Measurements from ENCODE around the gene FBXL22. TPM values are rescaled to one million over a fixed set of nuclear protein-coding genes. Genes with fewer than 3 reads are reported as not detected.

FBXL22 gene
- polyA plus RNA-seq, 1 experiment, result 3.8 TPM

DNA sequence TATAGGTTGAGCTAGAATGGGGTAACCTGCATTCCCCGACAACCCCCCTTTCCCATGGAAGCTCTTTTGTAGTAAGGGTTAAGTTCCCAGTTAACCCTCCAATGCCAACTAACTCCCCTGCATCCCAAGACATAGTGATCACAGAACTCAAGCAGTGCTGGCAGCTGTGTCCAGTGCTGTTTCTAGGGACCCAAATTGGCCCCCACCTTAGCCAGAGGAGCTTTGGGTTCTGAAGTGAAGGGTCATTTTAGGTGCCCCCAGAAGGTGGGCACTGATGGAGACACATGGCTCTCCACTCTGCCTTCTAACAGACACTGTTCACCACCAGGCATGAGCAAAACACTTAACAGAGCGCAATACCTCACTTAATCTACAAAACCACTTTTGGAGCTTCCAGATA is 7.1 kb downstream of the FBXL22 start:
- TF ChIP-seq, protein P1, sequence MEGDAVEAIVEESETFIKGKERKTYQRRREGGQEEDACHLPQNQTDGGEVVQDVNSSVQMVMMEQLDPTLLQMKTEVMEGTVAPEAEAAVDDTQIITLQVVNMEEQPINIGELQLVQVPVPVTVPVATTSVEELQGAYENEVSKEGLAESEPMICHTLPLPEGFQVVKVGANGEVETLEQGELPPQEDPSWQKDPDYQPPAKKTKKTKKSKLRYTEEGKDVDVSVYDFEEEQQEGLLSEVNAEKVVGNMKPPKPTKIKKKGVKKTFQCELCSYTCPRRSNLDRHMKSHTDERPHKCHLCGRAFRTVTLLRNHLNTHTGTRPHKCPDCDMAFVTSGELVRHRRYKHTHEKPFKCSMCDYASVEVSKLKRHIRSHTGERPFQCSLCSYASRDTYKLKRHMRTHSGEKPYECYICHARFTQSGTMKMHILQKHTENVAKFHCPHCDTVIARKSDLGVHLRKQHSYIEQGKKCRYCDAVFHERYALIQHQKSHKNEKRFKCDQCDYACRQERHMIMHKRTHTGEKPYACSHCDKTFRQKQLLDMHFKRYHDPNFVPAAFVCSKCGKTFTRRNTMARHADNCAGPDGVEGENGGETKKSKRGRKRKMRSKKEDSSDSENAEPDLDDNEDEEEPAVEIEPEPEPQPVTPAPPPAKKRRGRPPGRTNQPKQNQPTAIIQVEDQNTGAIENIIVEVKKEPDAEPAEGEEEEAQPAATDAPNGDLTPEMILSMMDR (IDR thresholded peaks at IDR 0.05; ENCODE audit: insufficient read depth, low read depth, low read length), result no peak
- H3K36me3 ChIP-seq (ENCODE audit: control insufficient read depth, insufficient read depth, low read length), result peaks cover 12% of the 10 kb centered on the region
- no peaks in the 10 kb centered on the region for H3K27me3 ChIP-seq (ENCODE audit: control insufficient read depth, insufficient read depth, low read length)
- DNase-seq (ENCODE audit: low read depth), result no peak
- ChIA-PET CTCF (interaction anchor here (0.6 to 1.3 kb wide), 5 partner anchors 22 to 464 kb away, joined by 3 to 4 read pairs (median 3); no protein-coding TSS in a partner anchor), POLR2A (no interaction called here)
- H3K4me3 ChIP-seq (ENCODE audit: low read depth, low read length), result no peak overlapping the region

DNA sequence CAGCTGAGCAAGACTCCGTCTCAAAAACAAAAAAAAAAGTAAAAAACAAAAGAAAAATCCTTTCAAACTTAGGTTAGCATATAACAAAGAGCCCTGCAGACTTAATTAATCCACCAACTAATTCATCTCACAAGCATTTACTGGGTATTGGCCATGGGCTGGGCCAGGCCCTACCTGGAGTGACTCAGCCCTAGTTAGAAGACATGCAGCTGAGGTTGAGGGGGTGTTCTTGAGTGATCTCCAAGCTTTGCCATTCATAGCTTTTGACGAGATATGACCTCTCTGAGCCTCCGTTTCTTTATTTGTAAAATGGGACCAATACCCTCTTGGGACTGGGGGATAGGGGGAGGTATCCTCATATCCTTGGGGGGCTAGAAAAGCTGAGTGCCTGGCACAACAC is 7.8 kb downstream of the FBXL22 start:
- Histone ChIP-seq H3K27me3 (ENCODE audit: control insufficient read depth, insufficient read depth, low read length) (no peaks in the 10 kb centered on the region), H3K36me3 (ENCODE audit: control insufficient read depth, insufficient read depth, low read length) (peaks cover 14% of the 10 kb centered on the region), H3K4me3 (ENCODE audit: low read depth, low read length) (no peak overlapping the region)
- DNase-seq (ENCODE audit: low read depth), result no peak
- CTCF ChIA-PET, result interaction anchor here (0.6 to 1.6 kb wide), 5 partner anchors 8 to 458 kb away, joined by 3 read pairs; partner anchors contain the start of gene FBXL22
- TF ChIP-seq, protein P1 (IDR thresholded peaks at IDR 0.05; ENCODE audit: insufficient read depth, low read depth, low read length), result no peak
- POLR2A ChIA-PET, result no interaction called here

DNA sequence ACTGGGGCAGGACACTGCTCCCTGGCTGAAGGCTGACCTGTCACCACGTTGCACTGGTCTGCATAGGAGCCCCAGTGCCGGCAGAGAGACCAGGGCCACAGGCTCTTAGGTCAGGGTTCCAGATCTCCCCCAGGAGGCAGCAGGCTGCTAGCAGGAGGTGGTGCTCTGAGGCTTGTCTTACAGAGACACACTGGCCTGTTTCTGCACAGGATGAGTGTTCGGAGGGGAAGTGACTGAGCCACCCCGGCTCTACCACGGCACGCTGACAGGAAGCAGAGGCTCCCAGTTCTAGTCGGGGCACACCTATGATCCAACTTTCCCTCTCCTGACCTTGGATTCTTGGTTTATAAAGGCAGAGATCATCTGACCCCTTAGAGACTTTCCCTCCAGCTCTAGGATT is 8.6 kb downstream of the FBXL22 start:
- Histone ChIP-seq H3K27me3 (ENCODE audit: control insufficient read depth, insufficient read depth, low read length) (no peaks in the 10 kb centered on the region), H3K36me3 (ENCODE audit: control insufficient read depth, insufficient read depth, low read length) (peaks cover 14% of the 10 kb centered on the region), H3K4me3 (ENCODE audit: low read depth, low read length) (no peak overlapping the region)
- TF ChIP-seq, protein P1 (IDR thresholded peaks at IDR 0.05; ENCODE audit: insufficient read depth, low read depth, low read length), result no peak
- POLR2A ChIA-PET, result no interaction called here
- CTCF ChIA-PET, result interaction anchor here (1.6 kb wide), 1 partner anchor 9 kb away, joined by 3 read pairs; the partner anchor contains the start of gene FBXL22
- DNase-seq (ENCODE audit: low read depth), result no peak

DNA sequence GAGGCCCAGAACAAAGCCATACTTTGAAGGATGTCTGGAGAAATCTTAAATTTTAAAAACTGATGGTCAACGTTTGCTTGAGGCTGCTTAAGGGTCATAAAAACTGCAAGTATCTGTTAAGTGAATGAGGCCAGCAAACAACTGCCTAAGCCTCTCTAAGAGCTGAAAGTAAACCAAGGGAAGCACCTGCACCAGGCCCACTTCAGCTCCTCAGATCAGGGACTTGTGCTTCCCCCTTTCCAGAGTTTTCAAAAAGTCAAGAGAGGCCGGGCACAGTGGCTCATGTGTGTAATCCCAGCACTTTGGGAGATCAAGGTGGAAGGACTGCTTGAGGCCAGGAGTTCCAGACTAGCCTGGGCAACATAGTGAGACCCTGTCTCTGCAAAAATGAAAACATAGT is 9.1 kb downstream of the FBXL22 start:
- Histone ChIP-seq H3K36me3 (ENCODE audit: control insufficient read depth, insufficient read depth, low read length) (peaks cover 16% of the 10 kb centered on the region), H3K4me3 (ENCODE audit: low read depth, low read length) (no peak overlapping the region), H3K27me3 (ENCODE audit: control insufficient read depth, insufficient read depth, low read length) (no peaks in the 10 kb centered on the region)
- TF ChIP-seq, protein P1 (IDR thresholded peaks at IDR 0.05; ENCODE audit: insufficient read depth, low read depth, low read length), result no peak
- CTCF ChIA-PET, result interaction anchor here (1.6 kb wide), 1 partner anchor 10 kb away, joined by 3 read pairs; the partner anchor contains the start of gene FBXL22
- POLR2A ChIA-PET, result no interaction called here
- no peak for DNase-seq (ENCODE audit: low read depth)

DNA sequence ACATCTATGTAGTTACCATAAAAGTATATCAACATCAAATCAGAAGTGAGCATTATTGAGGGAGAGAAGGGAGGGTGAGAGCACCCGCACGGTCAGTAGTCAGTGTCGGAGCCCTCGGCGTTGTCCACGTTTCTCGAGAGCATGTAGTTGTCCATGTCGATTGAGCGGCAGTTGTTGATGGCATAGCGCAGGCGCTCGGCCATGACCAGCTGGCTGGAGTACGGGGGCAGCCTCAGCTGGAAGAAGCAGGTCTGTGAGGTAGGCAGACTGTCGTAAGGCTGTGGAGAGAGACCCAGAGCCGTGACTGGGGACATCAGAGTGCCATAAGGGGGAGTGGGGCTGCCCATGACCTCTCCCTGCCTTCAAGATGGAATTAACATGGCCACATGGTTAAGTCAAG is 11.8 kb downstream of the FBXL22 start:
- no peak for DNase-seq (ENCODE audit: low read depth)
- H3K4me3 ChIP-seq (ENCODE audit: low read depth, low read length), result no peak overlapping the region
- peaks cover 25% of the 10 kb centered on the region for H3K36me3 ChIP-seq (ENCODE audit: control insufficient read depth, insufficient read depth, low read length)
- CTCF ChIA-PET, result interaction anchor here (1.0 to 4.9 kb wide), 6 partner anchors 11 to 459 kb away, joined by 3 to 27 read pairs (median 4); partner anchors contain the start of gene FBXL22
- TF ChIP-seq, protein P1 (IDR thresholded peaks at IDR 0.05; ENCODE audit: insufficient read depth, low read depth, low read length), result no peak
- no peaks in the 10 kb centered on the region for H3K27me3 ChIP-seq (ENCODE audit: control insufficient read depth, insufficient read depth, low read length)
- POLR2A ChIA-PET, result no interaction called here

All from BJ (cell line).